OCI-LY7 (cell line): Measurements from ENCODE around the gene ZNF148. TPM values are rescaled to one million over a fixed set of nuclear protein-coding genes. Genes with fewer than 3 reads are reported as not detected.
A peak's percentile ranks its signal among the peaks of the same experiment; 100 is the strongest.

ENCODE experiments used
- BruUV-seq: library from RNA; stranded (reverse); fragments of 400-500 nt; replicated peaks from 2 replicates; lab custom pipeline; 2021; lab: Mats Ljungman, UMichigan
- CTCF ChIA-PET: fragments of 300-600 bp; sonication (Branson Sonifier 250); formaldehyde crosslinking; loops from one replicate; lab custom pipeline; 2022; ENCODE audit warnings: antibody characterized with exemption; ENCODE audit not compliant: unreplicated experiment; lab: Charles Lee
- POLR2A ChIA-PET: fragments of 300-600 bp; sonication (Branson Sonifier 250); formaldehyde crosslinking; loops from one replicate; lab custom pipeline; 2022; ENCODE audit warnings: antibody characterized with exemption; lab: Charles Lee
- DNase-seq: peaks from one replicate; pipeline ENCODE4 v3.0.0-alpha.2; 2015; ENCODE audit warnings: low spot score
- H2AFZ ChIP-seq: fragments of 200-600 bp; sonication (generic), shearing (Covaris generic); 2 replicates; pipeline ENCODE4 v1.6.1; 2014; ENCODE audit warnings: mild to moderate bottlenecking, antibody characterized with exemption, low read length, moderate library complexity
- H3K27ac ChIP-seq: fragments of 200-600 bp; sonication (generic); 2 replicates; pipeline ENCODE4 v1.5.1; 2014; ENCODE audit warnings: mixed run types, low read depth, mild to moderate bottlenecking, moderate library complexity, low read length, inconsistent platforms; ENCODE audit not compliant: poor library complexity, severe bottlenecking
- H3K36me3 ChIP-seq: fragments of 200-600 bp; sonication (generic); 2 replicates; pipeline ENCODE4 v1.6.1; 2014; ENCODE audit warnings: mild to moderate bottlenecking, antibody characterized with exemption, low read length, moderate library complexity, mixed read lengths; ENCODE audit not compliant: insufficient read depth
- H3K4me1 ChIP-seq: fragments of 200-600 bp; sonication (generic); 2 replicates; pipeline ENCODE4 v1.5.1; 2014; ENCODE audit warnings: mild to moderate bottlenecking, low read length; ENCODE audit not compliant: insufficient read depth, poor library complexity, severe bottlenecking
- H3K4me2 ChIP-seq: fragments of 200-600 bp; sonication (generic); 2 replicates; pipeline ENCODE4 v1.6.1; 2014; ENCODE audit warnings: mild to moderate bottlenecking, low read length
- H3K4me3 ChIP-seq: fragments of 200-600 bp; sonication (generic); 2 replicates; pipeline ENCODE4 v1.5.1; 2014; ENCODE audit warnings: mild to moderate bottlenecking, low read depth, low read length; ENCODE audit not compliant: poor library complexity, severe bottlenecking
- H3K79me2 ChIP-seq: fragments of 200-600 bp; sonication (generic); 2 replicates; pipeline ENCODE4 v1.6.1; 2016; ENCODE audit warnings: low read depth, mild to moderate bottlenecking, low read length, moderate library complexity, mixed read lengths; ENCODE audit not compliant: insufficient read depth
- H3K9me2 ChIP-seq: fragments of 200-600 bp; sonication (generic); 2 replicates; pipeline ENCODE4 v1.6.1; 2016; ENCODE audit warnings: mild to moderate bottlenecking, low read length, mixed read lengths; ENCODE audit not compliant: insufficient read depth
- H3K9me3 ChIP-seq: fragments of 200-600 bp; sonication (generic); 2 replicates; pipeline ENCODE4 v1.6.1; 2014; ENCODE audit warnings: mild to moderate bottlenecking, mixed run types, low read length, mixed read lengths
- H4K20me1 ChIP-seq: fragments of 200-600 bp; sonication (generic); 2 replicates; pipeline ENCODE4 v1.6.1; 2014; ENCODE audit warnings: mild to moderate bottlenecking, antibody characterized with exemption, low read length, moderate library complexity, mixed read lengths; ENCODE audit not compliant: insufficient read depth
- CTCF ChIP-seq: fragments of 200-600 bp; sonication (generic); conservative IDR thresholded peaks from 2 replicates; pipeline ENCODE4 v1.5.1; 2014; ENCODE audit warnings: mild to moderate bottlenecking, antibody characterized with exemption, low read length, moderate library complexity, mixed read lengths
- EZH2phosphoT487 ChIP-seq: fragments of 200-600 bp; sonication (generic); IDR thresholded peaks from 2 replicates; pipeline ENCODE4 v1.6.1; 2018; ENCODE audit warnings: low read depth, borderline replicate concordance, mild to moderate bottlenecking, mixed run types, antibody characterized with exemption, low read length, moderate library complexity, mixed read lengths
- intact Hi-C: fragments of 100-400 bp; cut with micrococcal nuclease; formaldehyde crosslinking; loops from one replicate; pipeline ENCODE4 v1.10.0; 2022; ENCODE audit not compliant: unreplicated experiment
- total RNA-seq, 2 experiments: library from RNA; depleted of rRNA in 1 of 2; stranded (reverse); fragments of >200 nt in 1 of 2; shearing (Covaris generic) in 1 of 2; gene quantifications; 2 replicates each; pipeline ENCODE4 v1.2.3, GENCODE V29; 2014 to 2022

The ZNF148 gene
- total RNA-seq, 2 experiments from 2014 or later: 19.8 to 35.4 TPM

GRCh38 chr3:125367403-125368230 is 7.5 kb downstream of the ZNF148 start:
- intact Hi-C loops: no loop called here
- H4K20me1 ChIP-seq: peaks cover 29% of the 10 kb centered on the region
- H3K4me2 ChIP-seq: no peak overlapping the region
- no TSS peak for BruUV-seq
- no peak for DNase-seq
- no peak overlapping the region for H3K4me3 ChIP-seq
- no peak overlapping the region for H3K27ac ChIP-seq
- no peak overlapping the region for H2AFZ ChIP-seq
- TF ChIP-seq EZH2phosphoT487: no peak
- TF ChIP-seq CTCF: no peak
- ChIA-PET CTCF (no interaction called here), POLR2A (interaction anchor here (1.0 to 4.7 kb wide), 4 partner anchors 9 to 18 kb away, joined by 3 to 15 read pairs (median 4); partner anchors contain the start of gene ZNF148)
- H3K9me2 ChIP-seq: no peaks in the 10 kb centered on the region
- peaks cover 42% of the 10 kb centered on the region for H3K36me3 ChIP-seq
- no peaks in the 10 kb centered on the region for H3K9me3 ChIP-seq
- H3K79me2 ChIP-seq: peaks cover 99% of the 10 kb centered on the region
- no peaks in the 10 kb centered on the region for H3K4me1 ChIP-seq

GRCh38 chr3:125366132-125366531 is 9.0 kb downstream of the ZNF148 start:
- POLR2A ChIA-PET: interaction anchor here (0.6 to 4.7 kb wide), 5 partner anchors 11 to 144 kb away, joined by 3 to 15 read pairs (median 4); partner anchors contain the start of gene ZNF148
- H3K9me3 ChIP-seq: no peaks in the 10 kb centered on the region
- peaks cover 43% of the 10 kb centered on the region for H3K36me3 ChIP-seq
- no TSS peak for BruUV-seq
- peaks cover 29% of the 10 kb centered on the region for H4K20me1 ChIP-seq
- TF ChIP-seq EZH2phosphoT487: no peak
- no peak for TF ChIP-seq CTCF
- intact Hi-C loops: no loop called here
- no peak overlapping the region for H3K4me3 ChIP-seq
- H3K4me1 ChIP-seq: no peaks in the 10 kb centered on the region
- no peak overlapping the region for H2AFZ ChIP-seq
- no peak overlapping the region for H3K27ac ChIP-seq
- H3K9me2 ChIP-seq: no peaks in the 10 kb centered on the region
- no peak overlapping the region for H3K4me2 ChIP-seq
- CTCF ChIA-PET: no interaction called here
- DNase-seq: no peak
- H3K79me2 ChIP-seq: peaks cover 97% of the 10 kb centered on the region

GRCh38 chr3:125359700-125360099 is 15.4 kb downstream of the ZNF148 start:
- peaks cover 33% of the 10 kb centered on the region for H4K20me1 ChIP-seq
- no peak overlapping the region for H3K4me3 ChIP-seq
- no TSS peak for BruUV-seq
- peaks cover 96% of the 10 kb centered on the region for H3K79me2 ChIP-seq
- H3K4me1 ChIP-seq: peaks cover 31% of the 10 kb centered on the region
- no peak overlapping the region for H2AFZ ChIP-seq
- TF ChIP-seq EZH2phosphoT487 (no peak), CTCF (no peak)
- H3K9me2 ChIP-seq: no peaks in the 10 kb centered on the region
- CTCF ChIA-PET: no interaction called here
- intact Hi-C loops: no loop called here
- no peak for DNase-seq
- POLR2A ChIA-PET: interaction anchor here (0.6 kb wide), 4 partner anchors 8 to 291 kb away, joined by 3 to 4 read pairs (median 3); no protein-coding TSS in a partner anchor
- H3K36me3 ChIP-seq: peaks cover 22% of the 10 kb centered on the region
- no peaks in the 10 kb centered on the region for H3K9me3 ChIP-seq
- peak overlapping the region; percentile 32; the same call in 1 of the 2 replicates for H3K4me2 ChIP-seq
- no peak overlapping the region for H3K27ac ChIP-seq
